GM18858 (cell line): ENCODE data around the gene TCF7L2.
"Not testable (repeated sequence)": the region's sequence is repeated elsewhere in the genome, so short reads cannot be mapped to it uniquely, and the experiment has no call there.

ENCODE experiments used
- ATAC-seq: cut with Tn5 transposase; IDR thresholded peaks from one replicate; pipeline ENCODE4 v1.9.1; 2021; ENCODE audit not compliant: unreplicated experiment

The TCF7L2 gene

DNA sequence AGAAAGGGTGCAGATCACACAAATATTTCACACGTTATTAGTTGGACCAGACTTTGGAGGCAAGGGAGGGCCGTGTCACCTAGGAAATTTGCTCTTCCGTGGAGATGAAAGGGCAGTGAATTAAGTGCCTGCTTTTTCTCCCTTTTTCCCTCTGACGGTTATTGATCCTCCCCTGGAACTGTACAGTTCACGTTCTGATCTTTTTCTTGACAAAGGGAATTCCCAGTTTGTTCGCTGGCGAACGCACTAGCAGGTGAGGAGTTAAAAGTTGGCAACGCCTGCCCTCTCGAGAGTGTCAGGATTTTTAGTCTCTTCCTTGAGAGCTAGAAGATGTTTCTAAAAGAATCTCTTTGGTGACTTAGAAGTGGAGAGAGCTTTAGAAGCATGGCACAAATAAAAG is 111.5 kb downstream of the TCF7L2 start:
- ATAC-seq: no peak

GRCh38 chr10:113063043-113063967 is 113.3 kb downstream of the TCF7L2 start:
- no peak for ATAC-seq

DNA sequence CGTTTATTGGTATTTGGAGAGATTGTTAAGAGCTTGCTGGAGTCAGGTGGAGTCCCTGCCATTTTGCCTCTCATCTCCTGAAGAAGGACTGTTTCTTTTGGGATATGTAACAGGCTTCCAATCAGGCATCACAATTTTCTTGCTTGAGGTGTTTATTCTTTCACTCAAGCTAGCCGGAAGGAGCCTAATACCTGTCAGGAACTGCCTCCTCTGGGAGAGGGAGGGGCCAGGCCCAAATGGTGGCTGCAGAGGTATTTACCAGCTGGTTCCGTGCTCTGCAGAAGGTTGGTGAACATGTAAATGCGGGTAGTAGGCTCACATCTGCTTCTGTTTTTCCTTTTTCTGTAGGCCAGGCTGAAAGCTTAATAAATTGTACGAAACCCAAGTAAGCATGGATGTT is 114.0 kb downstream of the TCF7L2 start:
- no peak for ATAC-seq

DNA sequence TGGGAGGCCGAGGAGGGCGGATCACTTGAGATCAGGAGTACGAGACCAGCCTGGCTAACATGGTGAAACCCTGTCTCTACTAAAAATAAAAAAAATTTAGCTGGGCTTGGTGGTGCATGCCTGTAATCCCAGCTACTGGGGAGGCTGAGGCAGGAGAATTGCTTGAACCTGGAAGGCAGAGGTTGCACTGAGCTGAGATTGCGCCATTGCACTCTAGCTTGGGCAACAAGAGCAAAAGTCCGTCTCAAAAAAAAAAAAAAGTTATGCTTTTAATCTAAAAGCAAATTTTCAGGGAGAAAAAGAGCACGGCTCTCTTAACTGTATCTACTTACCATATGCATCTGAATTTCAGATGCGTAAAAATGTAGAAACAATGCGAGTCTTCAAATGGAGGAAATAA is 116.1 kb downstream of the TCF7L2 start:
- not testable (repeated sequence) for ATAC-seq

DNA sequence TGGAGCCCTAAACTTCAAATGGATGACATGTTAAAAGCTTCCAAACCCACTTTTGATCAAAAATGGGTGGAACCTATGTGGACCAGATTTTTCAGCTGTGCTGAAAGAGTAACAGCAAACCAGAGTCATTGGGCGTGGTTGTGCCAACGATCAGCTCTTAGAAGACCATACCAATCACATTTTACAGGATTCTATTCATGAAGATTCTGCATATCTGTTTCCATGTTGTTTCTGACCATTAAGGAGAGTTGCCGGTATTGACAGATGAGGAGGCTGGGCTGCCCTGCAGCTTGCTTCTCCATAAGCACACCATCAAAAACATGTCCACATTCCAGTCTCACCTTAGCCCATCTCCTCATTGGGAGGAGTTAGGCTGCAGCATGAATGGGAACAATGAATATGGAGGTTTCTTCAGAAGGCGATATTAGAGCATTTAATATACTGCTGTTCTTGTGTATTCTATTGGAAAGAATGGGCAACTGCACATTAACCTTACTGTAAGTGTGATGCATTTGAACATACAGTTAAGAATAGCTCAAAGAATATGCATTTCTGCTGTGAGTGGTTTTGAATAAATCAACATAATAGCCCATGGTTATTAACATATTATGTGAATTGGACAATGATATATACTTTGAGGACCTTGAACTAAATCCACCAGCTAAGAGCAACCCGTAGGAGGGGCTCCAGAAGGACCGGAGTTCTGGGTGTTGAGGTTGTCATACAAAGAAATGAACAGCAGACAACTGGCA is 116.7 kb downstream of the TCF7L2 start:
- no peak for ATAC-seq

GRCh38 chr10:113067501-113067900 is 117.5 kb downstream of the TCF7L2 start:
- ATAC-seq: no peak

- no peak for ATAC-seq
These were observed 118.3 kb downstream of the TCF7L2 start for GRCh38 chr10:113068178-113068890.

GRCh38 chr10:113069595-113069994 is 119.5 kb downstream of the TCF7L2 start:
- ATAC-seq: no peak

- ATAC-seq: no peak
These were observed 121.4 kb downstream of the TCF7L2 start for GRCh38 chr10:113071446-113071845.

GRCh38 chr10:113073549-113074189 is 123.6 kb downstream of the TCF7L2 start:
- no peak for ATAC-seq

DNA sequence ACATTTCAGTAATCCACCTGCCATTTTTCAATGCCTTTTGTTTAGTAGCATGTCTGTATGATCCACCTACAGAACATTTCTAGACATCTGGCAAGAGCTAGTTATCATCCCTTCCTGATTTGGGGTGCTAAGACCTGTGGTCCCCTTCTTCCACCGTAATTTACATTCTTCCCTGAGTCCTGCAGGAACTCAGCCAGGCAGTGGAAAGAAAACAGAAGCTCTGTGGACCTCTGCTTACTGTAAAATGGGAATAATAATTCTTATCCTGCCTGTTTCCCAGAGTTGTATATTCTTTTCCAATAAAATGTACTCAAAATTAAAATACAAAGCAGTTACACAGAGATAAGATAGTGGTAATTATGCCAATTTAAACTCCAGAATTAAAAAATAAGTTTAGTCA is 126.9 kb downstream of the TCF7L2 start:
- ATAC-seq: no peak

DNA sequence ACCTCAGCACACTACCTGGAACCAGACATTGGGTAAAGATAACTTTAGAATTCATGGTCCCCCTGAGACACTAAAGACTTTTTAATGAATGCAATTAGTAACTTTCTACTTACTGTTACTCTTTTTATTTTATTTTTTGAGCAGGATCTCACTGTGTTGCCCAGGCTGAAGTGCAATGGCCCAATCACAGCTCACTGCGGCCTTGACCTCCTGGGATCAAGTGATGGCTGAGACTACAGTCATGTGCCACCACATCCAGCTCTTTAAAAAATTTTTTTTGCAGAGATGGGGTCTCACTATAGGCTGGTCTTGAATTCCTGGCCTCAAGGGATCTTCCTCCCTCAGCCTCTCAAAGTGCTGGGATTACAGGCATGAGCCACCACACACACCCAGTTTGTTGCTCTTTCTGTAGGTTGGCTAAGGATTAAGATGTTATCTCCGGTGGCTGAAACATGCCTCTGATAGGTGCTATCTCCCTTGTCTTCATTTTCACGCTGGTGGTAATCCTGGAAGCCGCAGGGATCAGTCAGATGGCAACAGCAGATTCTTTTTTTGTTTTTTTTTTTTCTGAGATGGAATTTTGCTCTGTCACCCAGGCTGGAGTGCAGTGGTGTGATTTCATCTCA is 128.3 kb downstream of the TCF7L2 start:
- ATAC-seq: no peak

- ATAC-seq: no peak
These were observed 130.2 kb downstream of the TCF7L2 start for GRCh38 chr10:113080061-113080924.

- ATAC-seq: no peak
These were observed 130.8 kb downstream of the TCF7L2 start for GRCh38 chr10:113080925-113081229.

- ATAC-seq: no peak
These were observed 134.0 kb downstream of the TCF7L2 start for GRCh38 chr10:113084031-113084430.

GRCh38 chr10:113085776-113086175 is 135.7 kb downstream of the TCF7L2 start:
- ATAC-seq: no peak

DNA sequence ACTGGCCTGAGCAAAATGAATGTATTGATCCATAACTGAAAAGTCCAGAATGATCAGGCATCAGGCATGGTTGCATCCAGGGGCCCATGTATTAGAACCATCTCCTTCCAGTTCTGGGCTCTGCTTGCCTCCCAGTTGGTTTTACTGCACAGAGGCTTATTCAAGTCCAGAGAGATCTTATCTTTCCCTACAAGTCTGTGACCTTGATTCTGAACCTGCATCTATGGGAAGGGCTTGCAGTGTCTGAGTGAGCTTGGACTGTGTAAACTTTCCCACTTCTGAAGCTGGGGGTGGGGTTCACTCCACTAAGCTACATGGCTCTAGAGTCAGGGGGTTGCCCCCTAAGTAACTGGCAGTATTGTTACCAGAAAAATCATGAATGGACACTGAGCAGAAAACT is 136.2 kb downstream of the TCF7L2 start:
- ATAC-seq: no peak

GRCh38 chr10:113087165-113088029 is 137.3 kb downstream of the TCF7L2 start:
- ATAC-seq: no peak

DNA sequence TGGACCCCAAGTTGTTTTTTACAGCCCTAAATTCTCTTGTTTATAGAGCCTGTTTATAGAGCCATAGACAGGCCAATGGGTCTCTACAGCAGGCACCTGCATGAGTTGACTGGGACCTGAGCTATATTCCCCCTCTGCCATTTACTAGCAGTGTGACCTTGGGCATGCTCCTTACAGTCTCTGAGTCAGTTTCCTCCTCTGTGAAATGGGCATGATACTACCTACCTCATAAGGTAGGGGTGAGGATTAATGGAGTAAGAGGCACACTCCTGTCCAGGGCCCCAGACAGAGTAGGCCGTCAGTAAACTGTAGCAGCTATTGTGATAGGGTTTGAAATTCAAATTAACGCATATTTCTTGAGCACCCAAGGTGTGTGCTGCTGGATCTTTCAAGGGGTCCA is 138.1 kb downstream of the TCF7L2 start:
- ATAC-seq: no peak
